IPS DF 6.9 (cell line): ENCODE measurements around the gene SHISA9.

Experiments used
- DNase-seq: peaks from one replicate; pipeline ENCODE4 v3.0.0-alpha.2; 2013; ENCODE audit warnings: low read depth, low spot score
- H3K27ac ChIP-seq: one replicate; pipeline ENCODE4 v1.5.1; 2013; ENCODE audit warnings: low read length, control low read depth
- H3K27me3 ChIP-seq: 2 replicates; pipeline ENCODE4 v1.6.1; 2013; ENCODE audit warnings: mild to moderate bottlenecking, low read length; ENCODE audit not compliant: control insufficient read depth, insufficient read depth
- H3K36me3 ChIP-seq: 2 replicates; pipeline ENCODE4 v1.6.1; 2013; ENCODE audit warnings: low read length; ENCODE audit not compliant: control insufficient read depth, insufficient read depth
- H3K4me1 ChIP-seq: 2 replicates; pipeline ENCODE4 v1.6.1; 2013; ENCODE audit warnings: low read length; ENCODE audit not compliant: control insufficient read depth, insufficient read depth
- H3K4me3 ChIP-seq: 2 replicates; pipeline ENCODE4 v1.5.1; 2013; ENCODE audit warnings: mild to moderate bottlenecking, low read length
- H3K9me3 ChIP-seq: 2 replicates; pipeline ENCODE4 v1.6.1; 2013; ENCODE audit warnings: low read length, inconsistent platforms; ENCODE audit not compliant: control insufficient read depth, insufficient read depth
- WGBS: extraction: QIAGEN DNeasy Blood & Tissue Kit; methylation state at CpG from one replicate; pipeline ENCODE4 v1.1.7; 2013; ENCODE audit warnings: mixed read lengths, missing lambda C conversion rate; ENCODE audit not compliant: insufficient read length, insufficient coverage; 5-methylcytosine and 5-hydroxymethylcytosine counted together

SHISA9 gene

DNA sequence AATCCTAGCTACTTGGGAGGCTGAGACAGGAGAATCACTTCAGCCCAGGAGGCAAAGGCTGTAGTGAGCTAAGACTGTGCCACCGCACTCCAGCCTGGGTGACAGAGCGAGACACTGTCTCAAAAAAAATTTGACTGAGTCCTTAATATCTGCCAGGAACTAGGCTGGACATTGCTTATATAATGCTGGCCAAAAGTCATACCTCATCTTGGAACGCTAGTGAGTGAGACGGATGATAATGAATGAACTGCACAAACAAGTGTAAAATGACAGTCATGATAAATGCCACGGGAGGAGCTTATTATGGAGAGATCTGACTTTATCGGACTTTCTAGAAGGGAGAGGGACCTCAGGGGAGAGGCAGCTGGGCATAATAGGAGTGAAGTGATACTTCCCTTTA is 327.6 kb downstream of the SHISA9 start:
- DNase-seq: no peak
- no CpG with 5 or more reads among the region's 6 CpGs for WGBS
- no peaks in the 10 kb centered on the region for H3K27me3 ChIP-seq

DNA sequence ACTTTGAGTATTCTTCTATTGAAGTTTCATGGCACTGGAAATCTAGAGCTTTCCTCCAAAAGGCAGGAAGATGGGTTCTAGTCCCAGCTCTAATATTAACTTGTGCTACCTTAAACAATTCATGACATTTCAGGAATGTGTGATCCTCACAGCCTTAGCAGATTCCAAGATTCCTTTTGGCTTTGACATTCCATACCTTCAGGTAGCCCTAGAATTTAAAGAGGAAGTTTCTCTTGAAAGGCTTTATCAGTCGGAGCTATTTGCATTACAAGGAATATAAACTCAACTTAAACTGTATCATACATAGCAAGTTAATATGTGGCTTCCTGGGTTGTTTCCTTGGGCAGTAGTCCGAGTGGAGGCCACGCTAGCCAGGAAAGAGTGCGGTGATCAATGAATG is 330.0 kb downstream of the SHISA9 start:
- DNase-seq: peak; percentile 41
- Histone ChIP-seq H3K27me3 (no peaks in the 10 kb centered on the region), H3K9me3 (no peaks in the 10 kb centered on the region; the same call in 1 of the 2 replicates), H3K4me1 (peaks cover 10% of the 10 kb centered on the region), H3K36me3 (no peaks in the 10 kb centered on the region), H3K27ac (no peak overlapping the region), H3K4me3 (no peak overlapping the region)
- WGBS: no CpG with 5 or more reads among the region's 4 CpGs

More for the DNA sequence above, 327.6 kb downstream of the SHISA9 start:
- no peaks in the 10 kb centered on the region; the same call in 1 of the 2 replicates for H3K9me3 ChIP-seq
- H3K27ac ChIP-seq: no peak overlapping the region
- no peak overlapping the region for H3K4me3 ChIP-seq
- H3K4me1 ChIP-seq: peaks cover 8% of the 10 kb centered on the region
- H3K36me3 ChIP-seq: no peaks in the 10 kb centered on the region

DNA sequence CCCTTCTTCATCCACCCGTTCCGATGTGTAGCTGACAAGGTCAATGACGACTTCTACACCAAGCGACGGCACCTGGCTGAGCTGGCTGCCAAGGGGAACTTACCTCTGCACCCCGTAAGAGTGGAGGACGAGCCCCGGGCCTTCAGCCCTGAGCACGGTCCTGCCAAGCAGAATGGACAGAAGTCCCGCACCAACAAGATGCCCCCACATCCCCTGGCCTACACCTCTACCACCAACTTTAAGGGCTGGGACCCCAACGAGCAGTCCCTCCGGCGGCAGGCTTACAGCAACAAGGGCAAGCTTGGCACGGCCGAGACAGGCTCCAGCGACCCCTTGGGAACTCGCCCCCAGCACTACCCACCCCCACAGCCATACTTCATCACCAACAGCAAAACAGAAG is 333.6 kb downstream of the SHISA9 start:
- Histone ChIP-seq H3K36me3 (no peaks in the 10 kb centered on the region), H3K4me1 (peaks cover 10% of the 10 kb centered on the region), H3K27ac (no peak overlapping the region), H3K27me3 (no peaks in the 10 kb centered on the region), H3K9me3 (no peaks in the 10 kb centered on the region), H3K4me3 (no peak overlapping the region; the same call in 1 of the 2 replicates)
- no peak for DNase-seq
- no CpG with 5 or more reads among the region's 17 CpGs for WGBS

DNA sequence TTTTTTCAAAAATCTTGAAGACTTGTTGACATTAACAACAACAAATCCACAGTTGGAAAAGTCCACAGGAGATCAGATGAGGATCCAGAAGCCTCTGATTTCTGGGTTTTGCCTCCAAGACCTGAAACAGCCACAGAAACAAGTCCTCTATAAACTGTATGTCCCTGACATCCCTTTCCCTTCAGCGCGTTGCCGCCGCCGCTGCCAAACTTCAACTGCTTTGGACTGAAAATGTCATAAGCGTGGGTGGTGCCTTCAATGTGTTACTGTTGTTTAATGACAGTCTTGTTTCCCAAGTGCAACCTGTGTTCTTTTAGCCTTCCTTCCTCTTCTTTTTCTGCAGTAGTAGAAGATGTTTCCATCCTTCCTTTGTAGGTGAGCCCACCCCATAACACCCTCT is 334.9 kb downstream of the SHISA9 start:
- no peaks in the 10 kb centered on the region for H3K27me3 ChIP-seq
- H3K4me3 ChIP-seq: no peak overlapping the region
- H3K9me3 ChIP-seq: no peaks in the 10 kb centered on the region
- no peak overlapping the region for H3K27ac ChIP-seq
- peaks cover 5% of the 10 kb centered on the region; the same call in 1 of the 2 replicates for H3K4me1 ChIP-seq
- H3K36me3 ChIP-seq: no peaks in the 10 kb centered on the region
- no peak for DNase-seq
- WGBS: no CpG with 5 or more reads among the region's 6 CpGs

DNA sequence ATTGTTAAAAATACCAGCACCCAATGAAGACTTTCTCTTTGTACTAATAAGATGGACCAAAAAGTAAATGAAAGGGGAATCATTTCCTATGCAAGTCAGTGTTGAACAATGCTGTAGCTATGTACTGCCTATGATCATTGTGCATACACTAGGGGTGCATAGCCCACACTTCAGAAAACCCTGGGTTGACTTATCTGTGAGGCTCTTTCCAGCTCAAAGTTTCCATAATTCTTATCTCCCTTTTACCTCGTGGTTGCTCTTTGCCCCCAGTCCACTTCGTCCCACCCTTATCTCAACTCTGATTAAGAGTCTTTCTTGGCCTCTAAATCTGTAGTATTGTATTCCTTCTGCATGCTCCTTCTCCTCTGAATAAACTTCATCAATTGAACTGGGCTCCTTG is 336.8 kb downstream of the SHISA9 start:
- Histone ChIP-seq H3K4me3 (no peak overlapping the region), H3K27me3 (no peaks in the 10 kb centered on the region), H3K9me3 (no peaks in the 10 kb centered on the region), H3K36me3 (no peaks in the 10 kb centered on the region), H3K27ac (no peak overlapping the region), H3K4me1 (peaks cover 2% of the 10 kb centered on the region; the same call in 1 of the 2 replicates)
- DNase-seq: no peak
- no CpG with 5 or more reads among the region's 2 CpGs for WGBS

DNA sequence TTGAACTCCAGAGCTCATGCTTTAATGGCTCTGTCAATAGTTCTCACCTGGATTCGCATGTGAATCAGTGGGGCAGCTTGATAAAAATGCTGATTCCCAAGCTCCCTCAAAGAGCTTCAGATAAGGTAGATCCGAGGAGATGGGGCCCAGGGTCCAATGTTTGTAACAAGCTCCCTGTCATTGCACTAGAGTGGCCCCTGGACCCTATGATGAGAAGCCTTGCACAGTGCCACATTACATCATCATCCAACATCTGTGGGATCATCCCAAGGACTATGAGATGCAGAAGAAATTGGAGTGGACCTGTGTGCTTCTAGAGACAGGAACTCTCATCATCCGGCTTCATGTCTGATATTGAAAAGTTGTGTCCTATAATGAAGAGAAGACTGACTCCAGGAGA is 340.8 kb downstream of the SHISA9 start:
- H3K36me3 ChIP-seq: no peaks in the 10 kb centered on the region
- no peaks in the 10 kb centered on the region for H3K27me3 ChIP-seq
- DNase-seq: no peak
- H3K27ac ChIP-seq: no peak overlapping the region
- no peaks in the 10 kb centered on the region for H3K9me3 ChIP-seq
- H3K4me1 ChIP-seq: no peaks in the 10 kb centered on the region
- no CpG with 5 or more reads among the region's 3 CpGs for WGBS
- no peak overlapping the region for H3K4me3 ChIP-seq

DNA sequence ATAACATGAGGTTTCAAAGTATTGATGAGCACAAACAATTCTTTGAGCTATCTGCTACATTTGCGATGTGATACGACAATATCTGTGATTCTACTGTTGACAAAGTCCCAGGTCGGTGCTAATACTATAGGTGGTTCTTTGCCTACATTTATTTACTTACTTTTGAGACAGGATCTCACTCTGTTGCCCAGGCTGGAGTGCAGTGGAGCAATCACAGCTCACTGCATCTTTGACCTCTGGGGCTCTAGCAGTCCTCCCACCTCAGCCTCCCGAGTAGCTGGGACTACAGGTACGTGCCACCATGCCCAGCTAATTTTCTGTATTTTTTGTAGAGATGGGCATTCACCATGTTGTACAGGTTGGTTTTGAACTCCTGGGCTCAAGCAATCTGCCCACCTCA is 343.4 kb downstream of the SHISA9 start:
- DNase-seq: no peak
- Histone ChIP-seq H3K36me3 (no peaks in the 10 kb centered on the region), H3K27me3 (no peaks in the 10 kb centered on the region), H3K4me3 (no peak overlapping the region), H3K4me1 (no peaks in the 10 kb centered on the region), H3K9me3 (no peaks in the 10 kb centered on the region), H3K27ac (no peak overlapping the region)
- WGBS: no CpG with 5 or more reads among the region's 5 CpGs

DNA sequence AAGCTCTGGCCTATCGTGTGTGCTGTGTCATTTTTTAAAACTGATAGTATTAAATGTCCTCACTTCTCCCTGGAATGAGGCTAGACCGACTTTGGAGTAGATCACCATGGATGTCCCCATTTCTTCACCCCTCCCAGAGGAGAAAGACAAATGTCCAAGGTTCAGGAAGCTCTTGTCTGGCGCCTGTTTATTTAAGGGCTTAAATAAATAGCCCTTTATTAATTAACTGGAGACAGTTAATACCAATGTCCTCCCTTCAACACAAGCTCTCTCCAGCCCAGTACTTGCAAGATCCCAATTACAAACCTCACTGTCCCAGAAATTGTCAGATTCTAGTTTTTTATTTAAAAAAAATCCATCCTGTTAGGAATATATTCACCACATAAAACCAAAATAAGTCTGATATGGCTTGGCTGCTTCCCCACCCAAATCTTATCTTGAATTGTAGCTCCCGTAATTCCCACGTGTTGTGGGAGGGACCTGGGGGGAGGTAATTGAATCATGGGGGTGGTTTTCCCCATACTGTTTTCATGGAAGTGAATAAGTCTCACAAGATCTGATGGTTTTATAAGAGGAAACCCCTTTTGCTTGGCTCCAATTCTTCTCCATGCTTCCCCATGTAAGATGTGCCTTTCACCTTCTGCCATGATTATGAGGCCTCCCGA is 344.4 kb downstream of the SHISA9 start:
- Histone ChIP-seq H3K4me1 (no peaks in the 10 kb centered on the region), H3K27me3 (no peaks in the 10 kb centered on the region), H3K9me3 (no peaks in the 10 kb centered on the region), H3K36me3 (no peaks in the 10 kb centered on the region), H3K27ac (no peak overlapping the region), H3K4me3 (no peak overlapping the region)
- no CpG with 5 or more reads among the region's 6 CpGs for WGBS
- DNase-seq: no peak

DNA sequence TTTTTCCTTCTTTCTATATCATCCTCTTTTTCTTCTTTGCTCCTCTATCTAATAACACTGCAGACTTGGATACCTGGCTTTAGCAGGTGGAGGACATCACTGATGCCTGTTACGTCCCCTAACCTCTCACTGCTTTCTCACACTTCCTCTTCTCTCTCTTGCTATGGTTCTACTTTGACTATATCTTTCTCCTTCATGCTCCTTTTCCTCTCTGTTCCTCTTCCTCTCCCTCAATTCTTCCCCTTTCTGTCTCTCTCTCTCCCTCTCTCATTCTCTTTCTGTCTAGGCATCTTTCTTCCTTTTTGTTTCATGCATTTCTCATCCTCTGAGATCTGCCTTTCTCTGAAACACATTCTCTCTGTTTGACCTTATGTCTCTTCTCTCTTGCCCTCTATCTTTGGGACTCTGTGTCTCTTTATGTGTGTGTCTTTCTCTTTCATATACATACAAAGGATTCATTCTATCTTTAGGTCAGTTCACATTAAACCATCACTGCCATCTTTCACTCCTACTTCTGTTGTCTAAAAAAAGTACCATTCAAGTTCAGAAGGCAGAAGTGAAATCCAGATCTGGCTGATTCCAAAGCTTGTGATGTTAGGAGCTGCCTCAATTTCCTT is 353.7 kb downstream of the SHISA9 start:
- DNase-seq: no peak
- no peaks in the 10 kb centered on the region for H3K27me3 ChIP-seq
- no CpG with 5 or more reads among the region's 1 CpG for WGBS
- no peak overlapping the region for H3K27ac ChIP-seq
- H3K36me3 ChIP-seq: peaks cover 5% of the 10 kb centered on the region
- peaks cover 2% of the 10 kb centered on the region for H3K9me3 ChIP-seq
- H3K4me1 ChIP-seq: no peaks in the 10 kb centered on the region
- H3K4me3 ChIP-seq: no peak overlapping the region

DNA sequence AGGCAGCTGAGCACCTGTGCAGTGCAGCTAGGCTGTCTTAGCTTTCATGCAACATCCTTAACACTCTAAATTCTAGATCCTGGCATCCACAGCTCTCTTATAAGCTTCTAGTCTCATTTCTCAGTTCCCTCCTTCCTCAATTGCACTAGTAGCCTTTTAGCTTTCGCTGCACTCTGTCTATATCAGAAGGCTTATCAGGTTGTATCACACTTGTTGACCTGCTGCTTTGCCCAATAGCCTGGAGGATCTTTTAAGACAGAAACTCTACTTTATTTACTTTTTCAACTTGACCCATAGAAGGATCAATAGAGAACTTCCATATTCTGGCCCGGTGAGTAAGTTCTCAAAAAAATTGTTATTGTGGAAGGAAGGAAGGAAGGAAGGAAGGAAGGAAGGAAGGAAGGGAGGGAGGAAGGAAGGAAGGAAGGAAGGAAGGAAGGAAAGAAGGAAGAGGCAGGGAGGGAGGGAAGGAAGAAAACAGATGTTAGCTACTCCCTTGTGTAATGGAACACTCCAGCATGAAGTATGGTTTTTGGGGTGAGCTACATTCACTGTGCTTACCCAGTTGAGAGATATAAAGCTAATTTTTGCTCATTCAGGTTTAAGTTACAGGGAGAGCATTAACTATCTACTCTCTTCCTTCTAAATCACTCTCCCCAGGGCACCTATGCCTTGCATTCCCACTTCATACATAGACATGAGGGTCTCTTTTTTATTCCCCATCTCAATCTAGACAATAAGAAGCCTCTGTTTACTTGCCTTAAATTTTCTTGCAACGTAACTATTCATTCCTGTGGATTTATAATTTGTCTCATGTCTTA is 361.1 kb downstream of the SHISA9 start:
- no peaks in the 10 kb centered on the region for H3K27me3 ChIP-seq
- H3K4me1 ChIP-seq: no peaks in the 10 kb centered on the region
- DNase-seq: no peak
- no CpG with 5 or more reads among the region's 3 CpGs for WGBS
- peaks cover 2% of the 10 kb centered on the region for H3K9me3 ChIP-seq
- H3K27ac ChIP-seq: no peak overlapping the region
- no peak overlapping the region for H3K4me3 ChIP-seq
- peaks cover 5% of the 10 kb centered on the region for H3K36me3 ChIP-seq
